ENCODE measurements around the gene GNAS-AS1. TPM values are rescaled to one million over a fixed set of nuclear protein-coding genes. Genes with fewer than 3 reads are reported as not detected.

Gene GNAS-AS1
- total RNA-seq, 1 donor from 2014 or later, result 1.3 TPM

DNA sequence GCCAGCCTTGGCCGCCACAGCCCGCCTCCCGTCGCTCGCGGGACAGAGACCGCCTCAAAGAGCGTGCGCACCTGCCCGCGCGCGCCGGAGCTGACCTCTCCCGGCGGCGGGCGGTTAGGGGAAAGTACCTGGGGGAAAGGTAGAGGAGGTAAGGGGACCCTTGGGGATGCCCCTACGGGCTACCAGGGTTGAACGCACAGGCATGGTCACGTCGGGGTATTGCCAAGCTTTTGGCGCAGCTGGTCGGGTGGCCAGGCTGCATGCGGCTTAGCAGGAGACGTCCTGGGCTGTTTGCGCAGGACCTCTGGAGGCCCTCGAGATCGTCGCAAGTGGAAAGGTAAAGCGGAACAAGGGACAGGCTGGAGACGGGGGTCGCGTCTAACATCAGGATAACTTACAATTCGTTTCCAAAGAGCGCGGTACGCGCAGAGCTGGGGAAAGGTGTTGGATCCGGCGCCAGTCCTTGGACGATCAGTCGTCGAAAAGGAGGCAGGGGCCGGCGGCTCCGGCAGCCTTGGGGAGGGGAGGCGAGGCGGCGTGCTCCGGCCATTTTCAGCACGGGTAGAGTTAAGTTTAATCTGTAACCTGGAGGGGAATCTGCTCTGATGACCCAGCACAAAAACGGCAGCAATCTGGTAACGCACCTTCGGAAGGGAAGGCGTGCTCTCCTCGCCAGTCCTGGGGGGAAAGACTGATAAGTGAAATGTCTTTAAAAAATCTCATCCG, 9.0 kb downstream of the GNAS-AS1 start:
- no peak overlapping the region for H3K4me3 ChIP-seq (ENCODE audit: low read depth, low read length)
- no peak for DNase-seq (ENCODE audit: low read depth)
- no peaks in the 10 kb centered on the region for H3K36me3 ChIP-seq (ENCODE audit: control insufficient read depth, insufficient read depth, low read length)
- H3K27me3 ChIP-seq (ENCODE audit: control insufficient read depth, insufficient read depth, low read length), result peaks cover 33% of the 10 kb centered on the region
- TF ChIP-seq, protein P1, sequence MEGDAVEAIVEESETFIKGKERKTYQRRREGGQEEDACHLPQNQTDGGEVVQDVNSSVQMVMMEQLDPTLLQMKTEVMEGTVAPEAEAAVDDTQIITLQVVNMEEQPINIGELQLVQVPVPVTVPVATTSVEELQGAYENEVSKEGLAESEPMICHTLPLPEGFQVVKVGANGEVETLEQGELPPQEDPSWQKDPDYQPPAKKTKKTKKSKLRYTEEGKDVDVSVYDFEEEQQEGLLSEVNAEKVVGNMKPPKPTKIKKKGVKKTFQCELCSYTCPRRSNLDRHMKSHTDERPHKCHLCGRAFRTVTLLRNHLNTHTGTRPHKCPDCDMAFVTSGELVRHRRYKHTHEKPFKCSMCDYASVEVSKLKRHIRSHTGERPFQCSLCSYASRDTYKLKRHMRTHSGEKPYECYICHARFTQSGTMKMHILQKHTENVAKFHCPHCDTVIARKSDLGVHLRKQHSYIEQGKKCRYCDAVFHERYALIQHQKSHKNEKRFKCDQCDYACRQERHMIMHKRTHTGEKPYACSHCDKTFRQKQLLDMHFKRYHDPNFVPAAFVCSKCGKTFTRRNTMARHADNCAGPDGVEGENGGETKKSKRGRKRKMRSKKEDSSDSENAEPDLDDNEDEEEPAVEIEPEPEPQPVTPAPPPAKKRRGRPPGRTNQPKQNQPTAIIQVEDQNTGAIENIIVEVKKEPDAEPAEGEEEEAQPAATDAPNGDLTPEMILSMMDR (IDR thresholded peaks at IDR 0.05; ENCODE audit: insufficient read depth, low read length, poor library complexity, severe bottlenecking), result no peak

DNA sequence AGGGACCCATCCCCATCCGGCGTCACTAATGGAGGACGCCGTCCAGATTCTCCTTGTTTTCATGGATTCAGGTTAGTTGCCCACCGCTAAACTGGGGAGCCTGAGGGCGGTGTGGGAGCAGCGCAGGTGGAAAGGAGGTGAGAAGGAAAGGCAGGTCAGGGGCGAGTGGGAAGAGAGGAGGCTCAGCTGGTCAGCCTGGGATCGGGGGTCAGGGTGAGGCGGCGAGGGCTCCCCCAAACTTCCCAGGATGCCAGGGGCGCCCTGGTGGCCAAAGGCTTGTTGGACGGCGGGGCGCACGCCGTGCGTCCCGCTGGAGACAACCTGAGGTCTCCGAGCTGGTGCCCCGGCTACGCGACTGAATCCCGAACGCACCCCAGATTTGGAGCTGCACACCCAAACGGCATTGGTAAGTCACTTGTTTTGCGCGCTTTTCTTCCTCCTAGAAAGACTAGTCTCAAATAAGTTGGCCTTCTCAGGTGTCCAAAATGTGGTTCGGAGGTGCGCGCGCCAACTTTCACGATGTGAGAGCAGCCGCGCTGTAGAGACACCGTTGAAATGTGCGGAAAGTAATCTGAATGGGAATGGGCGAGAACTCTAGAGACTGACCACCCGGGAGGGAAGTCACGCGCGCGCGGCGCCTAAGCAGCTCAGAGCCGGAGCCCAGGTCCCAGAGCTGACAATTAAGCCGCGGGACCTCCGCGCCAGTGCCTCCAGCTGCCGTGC, 9.7 kb downstream of the GNAS-AS1 start:
- Histone ChIP-seq H3K27me3 (ENCODE audit: control insufficient read depth, insufficient read depth, low read length) (peaks cover 33% of the 10 kb centered on the region), H3K4me3 (ENCODE audit: low read depth, low read length) (no peak overlapping the region), H3K36me3 (ENCODE audit: control insufficient read depth, insufficient read depth, low read length) (no peaks in the 10 kb centered on the region)
- TF ChIP-seq, protein P1 (IDR thresholded peaks at IDR 0.05; ENCODE audit: insufficient read depth, low read length, poor library complexity, severe bottlenecking), result no peak
- no peak for DNase-seq (ENCODE audit: low read depth)

DNA sequence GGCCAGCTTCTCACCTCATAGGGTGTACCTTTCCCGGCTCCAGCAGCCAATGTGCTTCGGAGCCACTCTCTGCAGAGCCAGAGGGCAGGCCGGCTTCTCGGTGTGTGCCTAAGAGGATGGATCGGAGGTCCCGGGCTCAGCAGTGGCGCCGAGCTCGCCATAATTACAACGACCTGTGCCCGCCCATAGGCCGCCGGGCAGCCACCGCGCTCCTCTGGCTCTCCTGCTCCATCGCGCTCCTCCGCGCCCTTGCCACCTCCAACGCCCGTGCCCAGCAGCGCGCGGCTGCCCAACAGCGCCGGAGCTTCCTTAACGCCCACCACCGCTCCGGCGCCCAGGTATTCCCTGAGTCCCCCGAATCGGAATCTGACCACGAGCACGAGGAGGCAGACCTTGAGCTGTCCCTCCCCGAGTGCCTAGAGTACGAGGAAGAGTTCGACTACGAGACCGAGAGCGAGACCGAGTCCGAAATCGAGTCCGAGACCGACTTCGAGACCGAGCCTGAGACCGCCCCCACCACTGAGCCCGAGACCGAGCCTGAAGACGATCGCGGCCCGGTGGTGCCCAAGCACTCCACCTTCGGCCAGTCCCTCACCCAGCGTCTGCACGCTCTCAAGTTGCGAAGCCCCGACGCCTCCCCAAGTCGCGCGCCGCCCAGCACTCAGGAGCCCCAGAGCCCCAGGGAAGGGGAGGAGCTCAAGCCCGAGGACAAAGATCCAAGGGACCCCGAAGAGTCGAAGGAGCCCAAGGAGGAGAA, 10.5 kb downstream of the GNAS-AS1 start:
- TF ChIP-seq, protein P1 (IDR thresholded peaks at IDR 0.05; ENCODE audit: insufficient read depth, low read length, poor library complexity, severe bottlenecking), result no peak
- H3K36me3 ChIP-seq (ENCODE audit: control insufficient read depth, insufficient read depth, low read length), result no peaks in the 10 kb centered on the region
- no peak for DNase-seq (ENCODE audit: low read depth)
- peaks cover 33% of the 10 kb centered on the region for H3K27me3 ChIP-seq (ENCODE audit: control insufficient read depth, insufficient read depth, low read length)
- H3K4me3 ChIP-seq (ENCODE audit: low read depth, low read length), result no peak overlapping the region

DNA sequence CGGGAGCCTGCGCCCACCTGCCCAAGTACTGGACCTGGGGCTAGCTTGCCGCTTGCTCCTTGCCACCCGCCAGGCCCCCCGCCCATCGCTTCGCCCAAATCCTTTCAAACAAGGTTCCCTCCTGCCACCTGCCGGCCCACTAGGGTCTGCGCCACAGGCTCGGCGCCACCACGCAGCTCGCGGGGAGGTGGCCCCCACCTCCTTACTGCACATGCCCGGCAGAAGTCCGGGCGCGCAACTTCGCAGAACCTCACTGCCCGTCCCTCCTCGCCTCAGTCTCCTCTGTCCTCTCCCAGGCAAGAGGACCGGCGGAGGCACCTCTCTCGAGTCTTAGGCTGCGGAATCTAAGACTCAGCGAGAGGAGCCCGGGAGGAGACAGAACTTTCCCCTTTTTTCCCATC, 11.2 kb downstream of the GNAS-AS1 start:
- Histone ChIP-seq H3K27me3 (ENCODE audit: control insufficient read depth, insufficient read depth, low read length) (peaks cover 34% of the 10 kb centered on the region), H3K4me3 (ENCODE audit: low read depth, low read length) (no peak overlapping the region), H3K36me3 (ENCODE audit: control insufficient read depth, insufficient read depth, low read length) (no peaks in the 10 kb centered on the region)
- no peak for DNase-seq (ENCODE audit: low read depth)
- TF ChIP-seq, protein P1 (IDR thresholded peaks at IDR 0.05; ENCODE audit: insufficient read depth, low read length, poor library complexity, severe bottlenecking), result peak; percentile 51

DNA sequence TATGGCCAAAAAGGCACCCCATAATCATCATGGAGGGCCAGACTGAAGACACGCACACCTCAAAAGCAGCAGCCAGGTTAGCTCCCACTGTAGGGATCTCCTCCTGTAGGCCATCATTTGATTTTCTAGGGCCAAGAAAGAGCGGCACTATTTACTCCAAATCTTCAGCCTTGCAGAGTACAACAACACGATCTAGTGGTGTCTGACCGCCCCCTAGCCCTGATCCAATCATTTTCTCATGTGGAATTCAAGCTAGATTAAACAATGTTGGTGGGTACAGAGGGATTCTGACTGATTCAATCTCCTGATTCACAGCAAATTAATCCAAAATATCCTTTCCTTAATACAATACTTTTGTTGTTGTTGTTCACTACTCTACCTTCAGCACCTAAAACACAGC, 12.5 kb downstream of the GNAS-AS1 start:
- no peak overlapping the region for H3K4me3 ChIP-seq (ENCODE audit: low read depth, low read length)
- peaks cover 34% of the 10 kb centered on the region for H3K27me3 ChIP-seq (ENCODE audit: control insufficient read depth, insufficient read depth, low read length)
- TF ChIP-seq, protein P1 (IDR thresholded peaks at IDR 0.05; ENCODE audit: insufficient read depth, low read length, poor library complexity, severe bottlenecking), result no peak
- H3K36me3 ChIP-seq (ENCODE audit: control insufficient read depth, insufficient read depth, low read length), result no peaks in the 10 kb centered on the region
- DNase-seq (ENCODE audit: low read depth), result no peak
